Transverse colon (tissue), 4 donors: ENCODE measurements around the gene LYPD6B.

Experiments
- EP300 ChIP-seq: sonication (generic); formaldehyde crosslinking; IDR thresholded peaks from one replicate; pipeline ENCODE4 v1.6.1; 2017; ENCODE audit warnings: antibody characterized with exemption, low read depth
- POLR2A ChIP-seq: fragments of 450-650 bp; IDR thresholded peaks from one replicate; pipeline ENCODE4 v1.6.1; 2016; ENCODE audit warnings: antibody characterized with exemption, mild to moderate bottlenecking, moderate library complexity
- POLR2AphosphoS5 ChIP-seq, 3 donors: sonication (generic); formaldehyde crosslinking; IDR thresholded peaks; one replicate each; pipeline ENCODE4 v1.6.1; 2016; ENCODE audit warnings: antibody characterized with exemption in 3 of 3
- TF ChIP-seq, protein P1 (sequence below), 5 experiments: fragments of 200-600 bp in 3 of 5; fragments of 450-650 bp in 2 of 5; sonication (generic) in 3 of 5; IDR thresholded peaks; 1 replicate in 2 of 5; 2 replicates in 3 of 5; pipeline ENCODE4 v1.5.1; 2016 to 2017; ENCODE audit warnings: antibody characterized with exemption in 5 of 5, inconsistent platforms in 3 of 5, mild to moderate bottlenecking in 2 of 5, moderate library complexity in 1 of 5

DNA sequence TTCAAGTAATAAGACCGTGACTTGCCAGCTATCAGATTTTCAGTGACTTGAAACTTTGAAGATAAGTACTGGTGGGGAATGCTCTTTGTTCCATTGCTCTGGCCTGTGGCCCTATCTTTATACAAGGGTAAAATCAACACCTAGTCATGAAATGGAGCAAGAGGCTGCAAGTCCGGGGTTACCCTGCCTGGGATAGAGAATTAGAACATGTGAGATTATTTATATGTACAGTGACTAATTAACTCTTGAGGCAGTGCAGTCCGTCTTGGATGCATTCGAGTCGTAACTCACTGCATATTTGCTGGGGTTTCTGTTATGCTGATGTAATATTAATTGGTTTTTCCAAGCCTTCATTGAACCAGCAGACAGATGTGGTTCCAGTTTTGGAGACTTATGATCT, 186.0 kb downstream of the LYPD6B start:
- TF ChIP-seq, protein P1, sequence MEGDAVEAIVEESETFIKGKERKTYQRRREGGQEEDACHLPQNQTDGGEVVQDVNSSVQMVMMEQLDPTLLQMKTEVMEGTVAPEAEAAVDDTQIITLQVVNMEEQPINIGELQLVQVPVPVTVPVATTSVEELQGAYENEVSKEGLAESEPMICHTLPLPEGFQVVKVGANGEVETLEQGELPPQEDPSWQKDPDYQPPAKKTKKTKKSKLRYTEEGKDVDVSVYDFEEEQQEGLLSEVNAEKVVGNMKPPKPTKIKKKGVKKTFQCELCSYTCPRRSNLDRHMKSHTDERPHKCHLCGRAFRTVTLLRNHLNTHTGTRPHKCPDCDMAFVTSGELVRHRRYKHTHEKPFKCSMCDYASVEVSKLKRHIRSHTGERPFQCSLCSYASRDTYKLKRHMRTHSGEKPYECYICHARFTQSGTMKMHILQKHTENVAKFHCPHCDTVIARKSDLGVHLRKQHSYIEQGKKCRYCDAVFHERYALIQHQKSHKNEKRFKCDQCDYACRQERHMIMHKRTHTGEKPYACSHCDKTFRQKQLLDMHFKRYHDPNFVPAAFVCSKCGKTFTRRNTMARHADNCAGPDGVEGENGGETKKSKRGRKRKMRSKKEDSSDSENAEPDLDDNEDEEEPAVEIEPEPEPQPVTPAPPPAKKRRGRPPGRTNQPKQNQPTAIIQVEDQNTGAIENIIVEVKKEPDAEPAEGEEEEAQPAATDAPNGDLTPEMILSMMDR (IDR thresholded peaks at IDR 0.05) = no peak
- TF ChIP-seq EP300 = no peak
- no peak for TF ChIP-seq POLR2A
- TF ChIP-seq POLR2AphosphoS5 (IDR thresholded peaks at IDR 0.05) = no peak
